H9 (cell line): ENCODE data around the gene CERKL. TPM values are rescaled to one million over a fixed set of nuclear protein-coding genes. Genes with fewer than 3 reads are reported as not detected.

Experiments
- DNase-seq: peaks from one replicate; pipeline ENCODE4 v3.0.0-alpha.2; 2017
- H2AFZ ChIP-seq: one replicate; pipeline ENCODE4 v1.6.1; 2013; ENCODE audit warnings: mild to moderate bottlenecking, low read length, control low read depth, moderate library complexity
- H2AK5ac ChIP-seq: 2 replicates; pipeline ENCODE4 v1.6.1; 2013; ENCODE audit warnings: low read length, control low read depth, mixed read lengths; ENCODE audit not compliant: insufficient read length
- H2BK120ac ChIP-seq: one replicate; pipeline ENCODE4 v1.6.1; 2013; ENCODE audit warnings: low read depth, mild to moderate bottlenecking, low read length, control low read depth, inconsistent platforms; ENCODE audit not compliant: poor library complexity, severe bottlenecking
- H2BK12ac ChIP-seq: 2 replicates; pipeline ENCODE4 v1.6.1; 2013; ENCODE audit warnings: low read length, control low read depth, mixed read lengths, low read depth; ENCODE audit not compliant: insufficient read length
- H2BK15ac ChIP-seq: 2 replicates; pipeline ENCODE4 v1.6.1; 2013; ENCODE audit warnings: low read depth, low read length, control low read depth
- H2BK20ac ChIP-seq: one replicate; pipeline ENCODE4 v1.6.1; 2013; ENCODE audit warnings: low read depth, mild to moderate bottlenecking, low read length, control low read depth, inconsistent platforms; ENCODE audit not compliant: poor library complexity, severe bottlenecking
- H2BK5ac ChIP-seq: 2 replicates; pipeline ENCODE4 v1.6.1; 2013; ENCODE audit warnings: low read length, control low read depth, mixed read lengths; ENCODE audit not compliant: insufficient read length
- H3K14ac ChIP-seq: 2 replicates; pipeline ENCODE4 v1.6.1; 2013; ENCODE audit warnings: low read length, control low read depth; ENCODE audit not compliant: insufficient read depth
- H3K18ac ChIP-seq: 2 replicates; pipeline ENCODE4 v1.6.1; 2013; ENCODE audit warnings: low read depth, mild to moderate bottlenecking, mixed read lengths, low read length, control low read depth; ENCODE audit not compliant: insufficient read length
- H3K23ac ChIP-seq: 2 replicates; pipeline ENCODE4 v1.6.1; 2013; ENCODE audit warnings: low read length, control low read depth, mixed read lengths, low read depth; ENCODE audit not compliant: insufficient read length
- H3K23me2 ChIP-seq: 2 replicates; pipeline ENCODE4 v1.6.1; 2013; ENCODE audit warnings: low read depth, mild to moderate bottlenecking, mixed read lengths, low read length, control low read depth; ENCODE audit not compliant: insufficient read length, poor library complexity, severe bottlenecking
- H3K27ac ChIP-seq: 2 replicates; pipeline ENCODE4 v1.5.1; 2013; ENCODE audit warnings: low read length, control low read depth, mixed read lengths, low read depth; ENCODE audit not compliant: insufficient read length
- H3K27me3 ChIP-seq: 2 replicates; pipeline ENCODE4 v1.6.1; 2013; ENCODE audit warnings: low read length, control low read depth, inconsistent platforms; ENCODE audit not compliant: insufficient read depth
- H3K4ac ChIP-seq: 2 replicates; pipeline ENCODE4 v1.6.1; 2013; ENCODE audit warnings: low read depth, mild to moderate bottlenecking, control low read depth, inconsistent platforms, low read length, moderate library complexity
- H3K4me1 ChIP-seq: 2 replicates; pipeline ENCODE4 v1.6.1; 2013; ENCODE audit warnings: low read length, control low read depth, inconsistent platforms; ENCODE audit not compliant: insufficient read depth
- H3K4me2 ChIP-seq: 2 replicates; pipeline ENCODE4 v1.6.1; 2013; ENCODE audit warnings: low read length, control low read depth, mixed read lengths; ENCODE audit not compliant: insufficient read length, insufficient read depth
- H3K56ac ChIP-seq: 2 replicates; pipeline ENCODE4 v1.6.1; 2013; ENCODE audit warnings: low read depth, mild to moderate bottlenecking, mixed read lengths, low read length, control low read depth; ENCODE audit not compliant: insufficient read length
- H3K79me1 ChIP-seq: 2 replicates; pipeline ENCODE4 v1.6.1; 2013; ENCODE audit warnings: low read depth, mild to moderate bottlenecking, moderate library complexity, low read length, control low read depth, inconsistent platforms; ENCODE audit not compliant: insufficient read depth, poor library complexity, severe bottlenecking
- H3K79me2 ChIP-seq: 2 replicates; pipeline ENCODE4 v1.6.1; 2013; ENCODE audit warnings: low read length, control low read depth, inconsistent platforms; ENCODE audit not compliant: insufficient read depth
- H3K9ac ChIP-seq: 2 replicates; pipeline ENCODE4 v1.6.1; 2013; ENCODE audit warnings: low read length, control low read depth, mixed read lengths; ENCODE audit not compliant: insufficient read length; ENCODE audit errors: extremely low read depth
- H3K9me3 ChIP-seq: one replicate; pipeline ENCODE4 v1.6.1; 2013; ENCODE audit warnings: low read depth, low read length, inconsistent platforms; ENCODE audit not compliant: control insufficient read depth
- H3T11ph ChIP-seq: one replicate; pipeline ENCODE4 v1.6.1; 2013; ENCODE audit warnings: mild to moderate bottlenecking, low read length, control low read depth, inconsistent platforms
- H4K20me1 ChIP-seq: one replicate; pipeline ENCODE4 v1.6.1; 2013; ENCODE audit not compliant: control insufficient read depth, insufficient read length, insufficient read depth
- H4K5ac ChIP-seq: 2 replicates; pipeline ENCODE4 v1.6.1; 2013; ENCODE audit warnings: low read depth, mild to moderate bottlenecking, mixed read lengths, low read length, control low read depth; ENCODE audit not compliant: insufficient read length
- H4K8ac ChIP-seq: replicated peaks from 2 replicates; pipeline ENCODE4 v1.6.1; 2013; ENCODE audit warnings: low read length, control low read depth, mixed read lengths, low read depth; ENCODE audit not compliant: insufficient read length
- H4K91ac ChIP-seq: 2 replicates; pipeline ENCODE4 v1.6.1; 2013; ENCODE audit warnings: low read depth, mild to moderate bottlenecking, moderate library complexity, mixed read lengths, low read length, control low read depth; ENCODE audit not compliant: insufficient read length
- H3K27ac Mint-ChIP-seq, 3 experiments: 2 replicates in 2 of 3; 3 replicates in 1 of 3; pipeline ENCODE4 v1.8.0; 2020 to 2021; ENCODE audit warnings: mixed read lengths in 3 of 3, mild to moderate bottlenecking in 1 of 3, moderate library complexity in 1 of 3
- H3K27me3 Mint-ChIP-seq: 2 replicates; pipeline ENCODE4 v1.8.0; 2021; ENCODE audit warnings: low read depth, mild to moderate bottlenecking, moderate library complexity, mixed read lengths
- H3K36me3 Mint-ChIP-seq, 3 experiments: 2 replicates in 2 of 3; 3 replicates in 1 of 3; pipeline ENCODE4 v1.8.0; 2020 to 2021; ENCODE audit warnings: low read depth in 3 of 3, mixed read lengths in 3 of 3; ENCODE audit not compliant: insufficient read depth in 1 of 3
- H3K4me1 Mint-ChIP-seq, 2 experiments: 2 replicates each; pipeline ENCODE4 v1.8.0; 2020; ENCODE audit warnings: mixed read lengths in 2 of 2
- H3K4me3 Mint-ChIP-seq, 2 experiments: 2 replicates in 1 of 2; 3 replicates in 1 of 2; pipeline ENCODE4 v1.8.0; 2020 to 2021; ENCODE audit warnings: mild to moderate bottlenecking in 2 of 2, mixed read lengths in 2 of 2, moderate library complexity in 1 of 2
- H3K9me3 Mint-ChIP-seq, 2 experiments: 2 replicates in 1 of 2; 3 replicates in 1 of 2; pipeline ENCODE4 v1.8.0; 2020; ENCODE audit warnings: mild to moderate bottlenecking in 2 of 2, mixed read lengths in 2 of 2, moderate library complexity in 1 of 2
- CTCF ChIP-seq: fragments of 200-600 bp; sonication (generic); conservative IDR thresholded peaks from 3 replicates; pipeline ENCODE4 v1.8.0; 2021; ENCODE audit warnings: antibody characterized with exemption, mild to moderate bottlenecking
- WGBS: extraction: QIAGEN DNeasy Blood & Tissue Kit; methylation state at CpG from one replicate; pipeline ENCODE4 v1.1.7; 2013; ENCODE audit warnings: missing lambda C conversion rate, low lambda C conversion rate, mixed read lengths; ENCODE audit not compliant: insufficient read length; ENCODE audit errors: extremely low coverage; 5-methylcytosine and 5-hydroxymethylcytosine counted together
- total RNA-seq: library from RNA; stranded (reverse); gene quantifications from 2 replicates; pipeline ENCODE4 v1.2.1, GENCODE V29; 2021

Gene CERKL
- total RNA-seq, 1 experiment from 2014 or later = not detected

- no peaks in the 10 kb centered on the region for H4K20me1 ChIP-seq
- no peak overlapping the region for H3K27ac Mint-ChIP-seq
- H3K27me3 Mint-ChIP-seq = peaks cover 91% of the 10 kb centered on the region
Measured at GRCh38 chr2:181675254-181675653, 18.3 kb upstream of the CERKL start.

More at GRCh38 chr2:181675254-181675653, 18.3 kb upstream of the CERKL start:
- no CpG with 5 or more reads among the region's 4 CpGs for WGBS
- Histone ChIP-seq H3K79me2 (no peaks in the 10 kb centered on the region), H4K8ac (no peak overlapping the region), H2BK20ac (no peak overlapping the region), H3K4me1 (0 out of 2 replicates have a peak, but pooled peaks cover 2% of the 10 kb centered on the region), H3K9me3 (no peaks in the 10 kb centered on the region), H3K14ac (no peak overlapping the region), H2AFZ (no peak overlapping the region), H3K4me2 (no peak overlapping the region), H3K27me3 (peaks cover 28% of the 10 kb centered on the region), H3K27ac (no peak overlapping the region), H2AK5ac (no peak overlapping the region), H3T11ph (no peak overlapping the region), H3K23ac (no peak overlapping the region), H2BK120ac (no peak overlapping the region), H3K79me1 (no peaks in the 10 kb centered on the region), H4K91ac (no peak overlapping the region), H3K18ac (no peak overlapping the region), H2BK15ac (no peak overlapping the region), H2BK12ac (no peak overlapping the region), H2BK5ac (no peak overlapping the region), H3K4ac (no peak overlapping the region), H3K56ac (no peak overlapping the region), H3K9ac (no peak overlapping the region), H3K23me2 (no peaks in the 10 kb centered on the region), H4K5ac (no peak overlapping the region)
- TF ChIP-seq CTCF = no peak
- H3K9me3 Mint-ChIP-seq = peaks cover 0 to 2% of the 10 kb centered on the region in 2 experiments; a peak in 2 of 5 replicates
- no peaks in the 10 kb centered on the region; a peak in 1 of 7 replicates for H3K36me3 Mint-ChIP-seq
- peaks cover 5 to 23% of the 10 kb centered on the region in 2 experiments for H3K4me1 Mint-ChIP-seq
- no peak for DNase-seq
- no peak overlapping the region for H3K4me3 Mint-ChIP-seq
